GM08714 (cell line): ENCODE results near the gene CHRNB4.
"Not testable (repeated sequence)": the region's sequence is repeated elsewhere in the genome, so short reads cannot be mapped to it uniquely, and the experiment has no call there.

Experiments
- H3K4me3 ChIP-seq: fragments of 200-500 bp; sonication (Bioruptor generic); 2 replicates; pipeline ENCODE4 v1.5.1; 2014; ENCODE audit warnings: mild to moderate bottlenecking, low read length, inconsistent platforms
- ZNF274 ChIP-seq: IDR thresholded peaks from 2 replicates; pipeline ENCODE4 v1.6.1; 2012; ENCODE audit warnings: mild to moderate bottlenecking, low read depth, low read length

Gene CHRNB4

GRCh38 chr15:78641102-78641748, at the start of gene CHRNB4:
TSS of gene CHRNB4 (minus strand) at chr15:78641210. CDS start at chr15:78641133, 77 bp downstream.
- peak within 1 kb of the TSS; percentile 12; the same call in 1 of the 2 replicates for H3K4me3 ChIP-seq
- no peak for TF ChIP-seq ZNF274

- H3K4me3 ChIP-seq: no peak overlapping the region
- no peak for TF ChIP-seq ZNF274
Measured at GRCh38 chr15:78689626-78690025, 48.6 kb upstream of the CHRNB4 start.

DNA sequence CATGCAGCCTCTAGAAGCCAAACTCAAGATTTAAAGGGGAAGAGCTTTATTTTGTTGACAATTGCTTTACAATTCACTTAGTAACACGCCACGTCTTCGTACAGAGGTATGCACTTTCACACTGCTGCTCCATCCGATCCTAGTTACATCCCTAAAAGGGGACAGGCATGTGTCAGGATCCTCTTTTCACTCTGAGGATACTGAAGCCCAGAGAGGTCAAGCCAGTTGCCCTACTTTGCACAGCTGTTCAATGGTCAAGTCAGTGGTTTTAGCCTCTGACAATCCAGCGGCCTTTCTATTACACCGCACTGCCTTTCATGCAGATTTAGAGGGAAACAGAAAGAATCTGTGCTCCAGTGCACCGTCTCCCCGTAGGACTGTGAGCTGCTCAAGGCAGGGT, 44.9 kb upstream of the CHRNB4 start:
- H3K4me3 ChIP-seq: no peak overlapping the region
- no peak for TF ChIP-seq ZNF274

- no peak overlapping the region for H3K4me3 ChIP-seq
- no peak for TF ChIP-seq ZNF274
Measured at GRCh38 chr15:78685159-78685921, 44.3 kb upstream of the CHRNB4 start.

DNA sequence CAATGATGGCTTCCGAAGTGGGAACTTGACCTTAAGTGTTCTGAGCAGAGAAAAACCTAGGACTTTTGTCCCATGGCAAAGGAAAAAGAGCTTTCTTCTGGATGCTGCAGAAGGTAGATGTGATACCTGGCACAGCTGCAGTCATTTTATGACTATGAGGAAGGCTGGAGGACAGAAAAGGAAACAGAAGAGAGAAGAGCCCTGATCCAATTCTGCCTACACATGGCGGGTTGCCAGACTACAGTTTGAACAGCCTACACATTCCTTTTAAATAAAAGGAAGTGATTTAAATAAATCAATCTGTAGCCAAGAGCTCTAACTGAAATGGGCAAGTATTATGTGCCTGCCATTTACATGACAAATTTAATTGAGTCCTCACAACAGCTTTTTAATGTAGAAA, 43.6 kb upstream of the CHRNB4 start:
- no peak for TF ChIP-seq ZNF274
- no peak overlapping the region for H3K4me3 ChIP-seq

DNA sequence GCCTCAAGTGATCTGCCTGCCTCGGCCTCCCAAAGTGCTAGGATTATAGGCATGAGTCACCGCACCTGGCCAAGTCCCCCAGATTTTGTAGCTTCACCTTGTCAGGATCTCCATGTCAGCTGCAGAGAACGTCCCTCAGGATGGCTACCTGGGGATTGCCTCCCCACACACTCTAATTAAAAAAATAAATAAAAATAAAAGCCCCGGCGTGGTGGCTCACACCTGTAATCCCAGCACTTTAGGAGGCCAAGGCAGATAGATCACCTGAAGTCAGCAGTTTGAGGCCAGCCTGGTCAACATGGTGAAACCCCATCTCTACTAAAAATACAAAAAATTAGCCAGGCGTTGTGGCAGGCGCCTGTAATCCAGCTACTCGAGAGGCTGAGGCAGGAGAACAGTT, 42.6 kb upstream of the CHRNB4 start:
- H3K4me3 ChIP-seq: not testable (repeated sequence)

GRCh38 chr15:78682693-78683410, 41.8 kb upstream of the CHRNB4 start:
- no peak overlapping the region for H3K4me3 ChIP-seq
- TF ChIP-seq ZNF274: no peak

- TF ChIP-seq ZNF274: no peak
- H3K4me3 ChIP-seq: no peak overlapping the region
Measured at GRCh38 chr15:78682004-78682651, 41.1 kb upstream of the CHRNB4 start.

DNA sequence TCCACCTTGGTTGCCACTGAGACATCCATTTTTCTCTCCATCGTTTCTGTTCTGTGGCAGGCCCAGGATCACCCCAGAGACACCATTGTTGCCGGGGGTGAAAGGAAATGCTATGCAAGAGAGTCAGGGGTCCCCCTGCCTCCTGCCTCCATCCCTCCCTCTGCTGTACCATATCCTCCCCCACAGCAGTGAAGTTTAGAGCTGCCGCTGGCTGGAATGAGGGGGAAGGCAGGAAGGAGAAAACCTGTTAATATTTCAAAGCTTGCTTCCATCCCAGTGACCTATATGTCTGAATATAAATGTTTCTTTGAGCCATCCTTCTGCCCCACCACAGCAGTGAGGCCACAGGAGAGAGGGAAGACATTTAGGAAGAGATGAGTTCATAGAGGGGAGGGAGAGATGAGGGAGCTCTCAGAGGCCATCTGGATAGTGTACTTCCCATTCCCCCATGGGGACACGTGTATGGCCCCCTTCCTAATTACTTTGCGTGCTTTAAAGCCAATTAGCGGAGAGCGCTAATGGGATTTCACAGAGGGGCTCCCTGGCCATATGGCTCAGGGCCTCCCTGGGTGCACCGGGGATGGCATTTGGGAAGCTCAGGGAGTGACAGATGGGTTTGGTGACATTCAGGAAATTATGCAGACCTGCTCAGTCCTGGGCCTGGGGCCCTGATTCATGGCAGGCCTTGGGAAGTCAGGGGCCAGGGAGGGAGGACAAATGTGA, 40.4 kb upstream of the CHRNB4 start:
- no peak for TF ChIP-seq ZNF274

GRCh38 chr15:78680431-78681075, 39.5 kb upstream of the CHRNB4 start:
- no peak overlapping the region for H3K4me3 ChIP-seq
- no peak for TF ChIP-seq ZNF274

More for the DNA sequence above, 40.4 kb upstream of the CHRNB4 start:
- H3K4me3 ChIP-seq: no peak overlapping the region

DNA sequence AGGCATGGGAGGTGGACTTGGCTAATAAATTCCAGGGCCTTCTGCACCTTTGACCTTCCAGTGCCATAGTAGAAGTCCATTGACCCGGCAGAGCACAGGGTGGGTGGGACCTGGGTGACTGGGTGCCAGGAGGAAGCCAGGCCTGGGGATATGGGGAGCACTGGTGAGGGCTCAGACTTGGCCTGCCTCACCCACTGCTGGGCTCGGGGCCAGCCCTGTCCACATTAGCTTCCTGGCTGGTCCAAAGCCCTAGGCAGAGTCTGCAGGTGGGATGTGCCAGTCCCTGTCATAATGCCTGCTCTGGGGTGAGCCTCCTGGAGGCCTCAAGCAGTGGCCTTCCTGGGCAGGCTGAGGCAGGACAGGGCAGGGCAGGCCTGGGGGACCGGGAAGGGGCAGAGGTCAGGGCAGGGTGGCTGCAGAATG, 38.1 kb upstream of the CHRNB4 start:
- no peak overlapping the region for H3K4me3 ChIP-seq
- no peak for TF ChIP-seq ZNF274

DNA sequence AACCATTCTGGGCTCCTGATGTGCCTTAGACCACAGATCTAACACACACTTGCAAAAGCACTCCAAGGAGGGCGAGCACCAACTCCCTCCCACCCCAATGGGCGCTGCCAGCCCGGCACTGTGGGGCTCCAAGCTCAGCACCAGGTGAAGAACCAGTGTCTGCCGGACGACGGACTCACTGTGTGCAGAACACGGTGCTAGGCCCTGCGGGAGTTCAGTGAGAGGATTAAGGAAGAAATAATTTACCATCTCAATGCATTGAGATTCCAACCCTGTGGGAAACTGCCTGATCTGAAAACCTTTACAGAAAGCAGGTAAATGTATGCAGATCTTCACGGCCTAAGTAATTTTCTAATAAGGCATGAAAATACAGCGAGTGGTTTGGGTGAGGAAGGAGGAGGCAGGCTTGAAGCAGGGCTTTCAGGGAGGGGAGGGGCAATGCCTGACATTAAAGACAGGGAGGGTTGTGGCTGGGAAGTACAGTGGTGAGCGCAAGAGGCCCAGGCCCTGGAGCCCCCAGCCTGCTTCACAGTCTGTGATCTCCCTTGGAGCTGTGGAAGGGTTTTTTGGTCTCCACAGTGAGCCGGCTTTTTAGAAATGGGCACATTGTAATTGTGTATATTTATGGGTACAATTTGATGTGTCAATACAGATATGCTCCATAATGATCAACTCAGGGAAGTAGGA, 35.6 kb upstream of the CHRNB4 start:
- TF ChIP-seq ZNF274: no peak
- H3K4me3 ChIP-seq: no peak overlapping the region
